ENCODE measurements around the gene ZNF644. TPM values are rescaled to one million over a fixed set of nuclear protein-coding genes. Genes with fewer than 3 reads are reported as not detected.
"Not testable (repeated sequence)": the region's sequence is repeated elsewhere in the genome, so short reads cannot be mapped to it uniquely, and the experiment has no call there.

Gene ZNF644
- total and polyA plus RNA-seq, 4 donors: 6.8 to 38.8 (median 27.2) TPM

DNA sequence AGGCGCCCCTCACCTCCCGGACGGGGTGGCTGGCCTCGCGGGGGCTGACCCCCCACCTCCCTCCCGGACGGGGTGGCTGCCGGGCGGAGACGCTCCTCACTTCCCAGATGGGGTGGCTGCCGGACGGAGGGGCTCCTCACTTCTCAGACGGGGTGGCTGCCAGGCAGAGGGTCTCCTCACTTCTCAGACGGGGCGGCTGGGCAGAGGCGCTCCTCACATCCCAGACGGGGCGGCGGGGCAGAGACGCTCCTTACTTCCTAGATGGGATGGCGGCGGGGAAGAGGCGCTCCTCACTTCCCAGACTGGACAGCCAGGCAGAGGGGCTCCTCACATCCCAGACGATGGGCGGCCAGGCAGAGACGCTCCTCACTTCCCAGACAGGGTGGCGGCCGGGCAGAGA is 130.1 kb downstream of the ZNF644 start:
- H3K4me3 ChIP-seq (ENCODE audit: low read depth in 1 of 3, low read length in 3 of 3); H3K27me3 ChIP-seq (ENCODE audit: control insufficient read depth in 4 of 4, insufficient read depth in 4 of 4, low read length in 3 of 4); DNase-seq (ENCODE audit: low spot score); H3K9ac ChIP-seq (ENCODE audit: low read depth in 1 of 2, low read length in 2 of 2); H3K36me3 ChIP-seq (ENCODE audit: control insufficient read depth in 4 of 4, insufficient read depth in 3 of 4, low read depth in 1 of 4, low read length in 3 of 4); H3K27ac ChIP-seq (ENCODE audit: low read depth in 1 of 2, low read length in 2 of 2); H3K4me1 ChIP-seq (ENCODE audit: control insufficient read depth in 4 of 4, insufficient read depth in 4 of 4, low read length in 3 of 4); H3K9me3 ChIP-seq (ENCODE audit: control insufficient read depth in 4 of 4, low read length in 3 of 4): not testable (repeated sequence)
- 98% methylated on average over 26 of the region's 28 CpGs for WGBS

DNA sequence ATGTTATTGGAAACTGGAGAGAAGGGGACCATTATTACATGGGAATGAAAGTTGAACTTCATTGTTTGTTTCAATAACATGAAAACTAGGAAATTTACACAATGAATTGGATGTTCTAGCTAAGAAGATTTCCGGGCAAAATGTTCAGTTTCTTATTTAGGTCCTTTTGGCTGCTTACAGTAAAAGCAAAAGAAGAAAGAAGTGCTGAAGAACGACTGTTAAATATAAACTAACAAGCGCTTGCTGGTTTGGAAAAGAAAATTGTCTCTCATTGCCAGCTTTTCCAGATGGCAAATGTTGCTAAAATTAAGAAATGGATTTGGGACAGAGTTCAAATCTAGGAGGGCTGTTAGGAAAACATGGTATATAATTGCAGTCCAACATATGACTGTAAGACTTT is 139.6 kb downstream of the ZNF644 start:
- H3K9me3 ChIP-seq (ENCODE audit: control insufficient read depth in 4 of 4, low read length in 3 of 4): peaks cover 7 to 23% (median 12%) of the 10 kb centered on the region in 4 donors
- no peak overlapping the region for H3K27ac ChIP-seq (ENCODE audit: low read depth in 1 of 2, low read length in 2 of 2)
- no peaks in the 10 kb centered on the region for H3K36me3 ChIP-seq (ENCODE audit: control insufficient read depth in 4 of 4, insufficient read depth in 3 of 4, low read depth in 1 of 4, low read length in 3 of 4)
- TF ChIP-seq, protein P1, sequence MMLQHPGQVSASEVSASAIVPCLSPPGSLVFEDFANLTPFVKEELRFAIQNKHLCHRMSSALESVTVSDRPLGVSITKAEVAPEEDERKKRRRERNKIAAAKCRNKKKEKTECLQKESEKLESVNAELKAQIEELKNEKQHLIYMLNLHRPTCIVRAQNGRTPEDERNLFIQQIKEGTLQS (IDR thresholded peaks at IDR 0.05): no peak
- TF ChIP-seq RXRA (IDR thresholded peaks at IDR 0.05) (no peak), GABPA (IDR thresholded peaks at IDR 0.05 in 1 of 2, conservative IDR thresholded peaks at IDR 0.05 in 1 of 2) (no peak), HNF4G (IDR thresholded peaks at IDR 0.05) (no peak), TAF1 (conservative IDR thresholded peaks at IDR 0.05) (no peak)
- TF ChIP-seq, protein P2, sequence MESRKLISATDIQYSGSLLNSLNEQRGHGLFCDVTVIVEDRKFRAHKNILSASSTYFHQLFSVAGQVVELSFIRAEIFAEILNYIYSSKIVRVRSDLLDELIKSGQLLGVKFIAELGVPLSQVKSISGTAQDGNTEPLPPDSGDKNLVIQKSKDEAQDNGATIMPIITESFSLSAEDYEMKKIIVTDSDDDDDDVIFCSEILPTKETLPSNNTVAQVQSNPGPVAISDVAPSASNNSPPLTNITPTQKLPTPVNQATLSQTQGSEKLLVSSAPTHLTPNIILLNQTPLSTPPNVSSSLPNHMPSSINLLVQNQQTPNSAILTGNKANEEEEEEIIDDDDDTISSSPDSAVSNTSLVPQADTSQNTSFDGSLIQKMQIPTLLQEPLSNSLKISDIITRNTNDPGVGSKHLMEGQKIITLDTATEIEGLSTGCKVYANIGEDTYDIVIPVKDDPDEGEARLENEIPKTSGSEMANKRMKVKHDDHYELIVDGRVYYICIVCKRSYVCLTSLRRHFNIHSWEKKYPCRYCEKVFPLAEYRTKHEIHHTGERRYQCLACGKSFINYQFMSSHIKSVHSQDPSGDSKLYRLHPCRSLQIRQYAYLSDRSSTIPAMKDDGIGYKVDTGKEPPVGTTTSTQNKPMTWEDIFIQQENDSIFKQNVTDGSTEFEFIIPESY (IDR thresholded peaks at IDR 0.05): no peak
- 50% methylated on average over 3 of the region's 3 CpGs for WGBS
- DNase-seq (ENCODE audit: low spot score): no peak
- H3K4me3 ChIP-seq (ENCODE audit: low read depth in 1 of 3, low read length in 3 of 3): no peak overlapping the region
- no peak overlapping the region for H3K9ac ChIP-seq (ENCODE audit: low read depth in 1 of 2, low read length in 2 of 2)
- no peaks in the 10 kb centered on the region for H3K4me1 ChIP-seq (ENCODE audit: control insufficient read depth in 4 of 4, insufficient read depth in 4 of 4, low read length in 3 of 4)
- no peaks in the 10 kb centered on the region for H3K27me3 ChIP-seq (ENCODE audit: control insufficient read depth in 4 of 4, insufficient read depth in 4 of 4, low read length in 3 of 4)

DNA sequence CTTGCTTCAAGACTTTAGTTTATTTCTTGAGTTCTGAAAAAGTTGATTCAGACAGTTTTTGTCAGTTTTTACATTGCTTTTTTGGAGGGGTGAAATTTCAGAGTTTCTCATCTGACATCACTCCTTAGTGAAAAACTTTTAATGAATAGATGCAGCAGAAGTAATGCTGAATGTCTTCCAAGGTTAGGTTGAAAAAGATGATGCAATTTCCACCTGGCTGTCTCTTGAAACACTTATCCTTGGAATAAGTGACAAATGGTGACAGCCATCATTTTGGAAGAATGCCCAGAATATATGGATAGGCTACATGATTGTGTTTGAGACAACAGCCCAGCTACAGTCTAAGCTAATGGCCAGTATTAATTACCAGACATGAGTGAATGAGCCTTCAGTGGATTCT is 140.8 kb downstream of the ZNF644 start:
- H3K36me3 ChIP-seq (ENCODE audit: control insufficient read depth in 4 of 4, insufficient read depth in 3 of 4, low read depth in 1 of 4, low read length in 3 of 4): no peaks in the 10 kb centered on the region
- no peak overlapping the region for H3K4me3 ChIP-seq (ENCODE audit: low read depth in 1 of 3, low read length in 3 of 3)
- H3K4me1 ChIP-seq (ENCODE audit: control insufficient read depth in 4 of 4, insufficient read depth in 4 of 4, low read length in 3 of 4): no peaks in the 10 kb centered on the region
- TF ChIP-seq, protein P3, sequence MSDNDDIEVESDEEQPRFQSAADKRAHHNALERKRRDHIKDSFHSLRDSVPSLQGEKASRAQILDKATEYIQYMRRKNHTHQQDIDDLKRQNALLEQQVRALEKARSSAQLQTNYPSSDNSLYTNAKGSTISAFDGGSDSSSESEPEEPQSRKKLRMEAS (IDR thresholded peaks at IDR 0.05): no peak
- TF ChIP-seq NR2F2 (IDR thresholded peaks at IDR 0.05): no peak
- H3K27me3 ChIP-seq (ENCODE audit: control insufficient read depth in 4 of 4, insufficient read depth in 4 of 4, low read length in 3 of 4): no peaks in the 10 kb centered on the region
- no peak overlapping the region for H3K27ac ChIP-seq (ENCODE audit: low read depth in 1 of 2, low read length in 2 of 2)
- H3K9ac ChIP-seq (ENCODE audit: low read depth in 1 of 2, low read length in 2 of 2): no peak overlapping the region
- DNase-seq (ENCODE audit: low spot score): no peak
- peaks cover 7 to 23% (median 12%) of the 10 kb centered on the region in 4 donors for H3K9me3 ChIP-seq (ENCODE audit: control insufficient read depth in 4 of 4, low read length in 3 of 4)

DNA sequence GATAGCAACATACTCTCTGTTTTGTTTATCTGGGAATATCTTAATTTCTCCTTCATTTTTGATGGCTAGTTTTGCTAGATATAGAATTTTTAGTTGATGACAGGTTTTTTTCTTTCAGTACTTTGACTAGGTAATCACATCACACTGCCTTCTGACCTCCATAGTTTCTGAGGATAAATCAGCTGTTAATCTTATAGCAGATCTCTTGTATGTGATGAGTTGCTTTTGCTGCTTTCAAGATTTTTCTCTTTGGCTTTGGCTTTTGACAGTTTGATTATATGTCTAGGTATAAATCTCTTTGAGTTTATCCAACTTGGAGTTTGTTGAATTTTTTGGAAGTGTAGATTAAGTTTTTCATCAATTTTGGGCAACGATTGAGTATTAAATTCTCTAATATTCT is 142.6 kb downstream of the ZNF644 start:
- 92% methylated on average over 1 of the region's 1 CpG for WGBS
- Histone ChIP-seq H3K4me1 (ENCODE audit: control insufficient read depth in 4 of 4, insufficient read depth in 4 of 4, low read length in 3 of 4) (no peaks in the 10 kb centered on the region), H3K27me3 (ENCODE audit: control insufficient read depth in 4 of 4, insufficient read depth in 4 of 4, low read length in 3 of 4) (no peaks in the 10 kb centered on the region), H3K9me3 (ENCODE audit: control insufficient read depth in 4 of 4, low read length in 3 of 4) (peaks cover 7 to 23% (median 12%) of the 10 kb centered on the region in 4 donors), H3K36me3 (ENCODE audit: control insufficient read depth in 4 of 4, insufficient read depth in 3 of 4, low read depth in 1 of 4, low read length in 3 of 4) (no peaks in the 10 kb centered on the region), H3K27ac (ENCODE audit: low read depth in 1 of 2, low read length in 2 of 2) (no peak overlapping the region), H3K4me3 (ENCODE audit: low read depth in 1 of 3, low read length in 3 of 3) (no peak overlapping the region), H3K9ac (ENCODE audit: low read depth in 1 of 2, low read length in 2 of 2) (no peak overlapping the region)
- no peak for TF ChIP-seq NR2F2 (IDR thresholded peaks at IDR 0.05)
- TF ChIP-seq, protein P2 (IDR thresholded peaks at IDR 0.05): no peak
- no peak for TF ChIP-seq HNF4G (IDR thresholded peaks at IDR 0.05)
- no peak for TF ChIP-seq YY1 (IDR thresholded peaks at IDR 0.05)
- TF ChIP-seq, protein P4, sequence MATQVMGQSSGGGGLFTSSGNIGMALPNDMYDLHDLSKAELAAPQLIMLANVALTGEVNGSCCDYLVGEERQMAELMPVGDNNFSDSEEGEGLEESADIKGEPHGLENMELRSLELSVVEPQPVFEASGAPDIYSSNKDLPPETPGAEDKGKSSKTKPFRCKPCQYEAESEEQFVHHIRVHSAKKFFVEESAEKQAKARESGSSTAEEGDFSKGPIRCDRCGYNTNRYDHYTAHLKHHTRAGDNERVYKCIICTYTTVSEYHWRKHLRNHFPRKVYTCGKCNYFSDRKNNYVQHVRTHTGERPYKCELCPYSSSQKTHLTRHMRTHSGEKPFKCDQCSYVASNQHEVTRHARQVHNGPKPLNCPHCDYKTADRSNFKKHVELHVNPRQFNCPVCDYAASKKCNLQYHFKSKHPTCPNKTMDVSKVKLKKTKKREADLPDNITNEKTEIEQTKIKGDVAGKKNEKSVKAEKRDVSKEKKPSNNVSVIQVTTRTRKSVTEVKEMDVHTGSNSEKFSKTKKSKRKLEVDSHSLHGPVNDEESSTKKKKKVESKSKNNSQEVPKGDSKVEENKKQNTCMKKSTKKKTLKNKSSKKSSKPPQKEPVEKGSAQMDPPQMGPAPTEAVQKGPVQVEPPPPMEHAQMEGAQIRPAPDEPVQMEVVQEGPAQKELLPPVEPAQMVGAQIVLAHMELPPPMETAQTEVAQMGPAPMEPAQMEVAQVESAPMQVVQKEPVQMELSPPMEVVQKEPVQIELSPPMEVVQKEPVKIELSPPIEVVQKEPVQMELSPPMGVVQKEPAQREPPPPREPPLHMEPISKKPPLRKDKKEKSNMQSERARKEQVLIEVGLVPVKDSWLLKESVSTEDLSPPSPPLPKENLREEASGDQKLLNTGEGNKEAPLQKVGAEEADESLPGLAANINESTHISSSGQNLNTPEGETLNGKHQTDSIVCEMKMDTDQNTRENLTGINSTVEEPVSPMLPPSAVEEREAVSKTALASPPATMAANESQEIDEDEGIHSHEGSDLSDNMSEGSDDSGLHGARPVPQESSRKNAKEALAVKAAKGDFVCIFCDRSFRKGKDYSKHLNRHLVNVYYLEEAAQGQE (IDR thresholded peaks at IDR 0.05): no peak
- no peak for TF ChIP-seq SP1 (IDR thresholded peaks at IDR 0.05)
- no peak for TF ChIP-seq RAD21 (IDR thresholded peaks at IDR 0.05)
- DNase-seq (ENCODE audit: low spot score): no peak
